IMR-90 (cell line): ENCODE data around the gene KIAA0513. TPM values are rescaled to one million over a fixed set of nuclear protein-coding genes. Genes with fewer than 3 reads are reported as not detected.

Source experiments
- ATAC-seq: fragments of 200-7000 bp; cut with Tn5 transposase; 2 replicates; pipeline ENCODE4 v1.9.1; 2020; ENCODE audit warnings: low read depth, mild to moderate bottlenecking, moderate library complexity
- BruUV-seq: library from RNA; stranded (reverse); fragments of 400-500 nt; replicated peaks from 2 replicates; lab custom pipeline; 2021; lab: Mats Ljungman, UMichigan
- CTCF ChIA-PET: fragments of 300-600 bp; formaldehyde crosslinking; extraction: SDS; loops from one replicate; lab custom pipeline; 2021; ENCODE audit warnings: antibody characterized with exemption; lab: Yijun Ruan, JAX
- POLR2A ChIA-PET: fragments of 300-600 bp; sonication (Branson Sonifier 250); formaldehyde crosslinking; loops from one replicate; lab custom pipeline; 2022; ENCODE audit warnings: antibody characterized with exemption; ENCODE audit not compliant: unreplicated experiment; lab: Charles Lee
- DNase-seq: peaks from one replicate; pipeline ENCODE4 v3.0.0; 2013
- H2AFZ ChIP-seq: replicated peaks from 2 replicates; pipeline ENCODE3; 2013; ENCODE audit warnings: low read length, mild to moderate bottlenecking; ENCODE audit not compliant: poor library complexity
- H2AK5ac ChIP-seq: 2 replicates; pipeline ENCODE4 v1.6.1; 2013; ENCODE audit warnings: low read depth, low read length, inconsistent platforms
- H2AK9ac ChIP-seq: replicated peaks from 2 replicates; pipeline ENCODE3; 2013; ENCODE audit warnings: mild to moderate bottlenecking, low read depth, low read length, moderate library complexity; ENCODE audit not compliant: poor library complexity
- H2BK120ac ChIP-seq: 2 replicates; pipeline ENCODE4 v1.6.1; 2013; ENCODE audit warnings: low read depth, low read length, inconsistent platforms
- H2BK15ac ChIP-seq: 3 replicates; pipeline ENCODE4 v1.6.1; 2013; ENCODE audit warnings: low read depth, low read length, inconsistent platforms
- H2BK20ac ChIP-seq: 2 replicates; pipeline ENCODE4 v1.6.1; 2013; ENCODE audit warnings: low read depth, mild to moderate bottlenecking, inconsistent platforms, low read length, moderate library complexity
- H2BK5ac ChIP-seq: 2 replicates; pipeline ENCODE4 v1.6.1; 2013; ENCODE audit warnings: mild to moderate bottlenecking, low read depth, low read length, inconsistent platforms; ENCODE audit not compliant: poor library complexity, severe bottlenecking
- H3K14ac ChIP-seq: replicated peaks from 2 replicates; pipeline ENCODE4 v1.6.1; 2013; ENCODE audit warnings: low read depth, low read length, inconsistent platforms
- H3K18ac ChIP-seq: 2 replicates; pipeline ENCODE4 v1.6.1; 2013; ENCODE audit warnings: low read depth, low read length, control low read depth
- H3K23ac ChIP-seq: 2 replicates; pipeline ENCODE4 v1.6.1; 2013; ENCODE audit warnings: low read depth, low read length, inconsistent platforms
- H3K27ac ChIP-seq: 2 replicates; pipeline ENCODE4 v1.5.1; 2013; ENCODE audit warnings: mild to moderate bottlenecking, control low read depth, low read length; ENCODE audit not compliant: insufficient read depth
- H3K27me3 ChIP-seq: 2 replicates; pipeline ENCODE4 v1.6.1; 2013; ENCODE audit warnings: low read length; ENCODE audit not compliant: control insufficient read depth, insufficient read depth
- H3K36me3 ChIP-seq: 2 replicates; pipeline ENCODE4 v1.6.1; 2013; ENCODE audit warnings: low read length, mixed read lengths; ENCODE audit not compliant: control insufficient read depth, insufficient read depth
- H3K4ac ChIP-seq: 2 replicates; pipeline ENCODE4 v1.6.1; 2013; ENCODE audit warnings: low read depth, low read length, inconsistent platforms
- H3K4me1 ChIP-seq: 2 replicates; pipeline ENCODE4 v1.6.1; 2013; ENCODE audit warnings: low read length, mixed read lengths; ENCODE audit not compliant: control insufficient read depth, insufficient read depth
- H3K4me2 ChIP-seq: 2 replicates; pipeline ENCODE4 v1.6.1; 2013; ENCODE audit warnings: low read depth, mild to moderate bottlenecking, control low read depth, low read length, moderate library complexity
- H3K4me3 ChIP-seq: 2 replicates; pipeline ENCODE4 v1.5.1; 2013; ENCODE audit warnings: low read depth, mild to moderate bottlenecking, control low read depth, low read length, moderate library complexity; ENCODE audit not compliant: insufficient read depth
- H3K56ac ChIP-seq: 2 replicates; pipeline ENCODE4 v1.6.1; 2013; ENCODE audit warnings: low read length, inconsistent platforms; ENCODE audit not compliant: insufficient read depth; ENCODE audit errors: extremely low read depth
- H3K79me1 ChIP-seq, 2 experiments: 2 replicates each; pipeline ENCODE4 v1.6.1; 2013; ENCODE audit warnings: low read length in 2 of 2, inconsistent platforms in 1 of 2, low read depth in 1 of 2
- H3K9ac ChIP-seq: 2 replicates; pipeline ENCODE4 v1.6.1; 2013; ENCODE audit warnings: low read depth, low read length, control low read depth
- H3K9me1 ChIP-seq: 2 replicates; pipeline ENCODE4 v1.6.1; 2013; ENCODE audit warnings: low read length, inconsistent platforms; ENCODE audit not compliant: insufficient read depth
- H3K9me3 ChIP-seq: 2 replicates; pipeline ENCODE4 v1.6.1; 2013; ENCODE audit warnings: low read length; ENCODE audit not compliant: control insufficient read depth, insufficient read depth
- H4K20me1 ChIP-seq: 2 replicates; pipeline ENCODE4 v1.6.1; 2013; ENCODE audit warnings: low read length, inconsistent platforms; ENCODE audit not compliant: insufficient read depth
- H4K5ac ChIP-seq: 2 replicates; pipeline ENCODE4 v1.6.1; 2013; ENCODE audit warnings: mild to moderate bottlenecking, low read depth, low read length, control low read depth
- H4K8ac ChIP-seq, 2 experiments: 2 replicates each; pipeline ENCODE4 v1.6.1; 2013; ENCODE audit warnings: low read depth in 2 of 2, low read length in 2 of 2, control low read depth in 1 of 2, inconsistent platforms in 1 of 2
- H4K91ac ChIP-seq: 2 replicates; pipeline ENCODE4 v1.6.1; 2013; ENCODE audit warnings: low read depth, low read length, inconsistent platforms; ENCODE audit not compliant: insufficient read depth
- CEBPB ChIP-seq: IDR thresholded peaks from 2 replicates; pipeline ENCODE4 v1.6.1; 2012; ENCODE audit warnings: low read depth, low read length, improper control_type of control experiment
- CHD1 ChIP-seq: IDR thresholded peaks from 2 replicates; pipeline ENCODE4 v1.6.1; 2012; ENCODE audit warnings: low read depth, low read length, improper control_type of control experiment
- ELK1 ChIP-seq: fragments of 150-350 bp; IDR thresholded peaks from 2 replicates; pipeline ENCODE4 v1.6.1; 2016; ENCODE audit warnings: low read depth, mild to moderate bottlenecking, low read length, moderate library complexity, borderline replicate concordance
- FOS ChIP-seq: fragments of 150-350 bp; IDR thresholded peaks from 2 replicates; pipeline ENCODE4 v1.6.1; 2016; ENCODE audit warnings: low read depth, low read length
- MAFK ChIP-seq: IDR thresholded peaks from 2 replicates; pipeline ENCODE4 v1.6.1; 2012; ENCODE audit warnings: low read depth, low read length, improper control_type of control experiment
- MAZ ChIP-seq: IDR thresholded peaks from 2 replicates; pipeline ENCODE4 v1.6.1; 2012; ENCODE audit warnings: low read depth, mild to moderate bottlenecking, low read length, improper control_type of control experiment, moderate library complexity, borderline replicate concordance
- MXI1 ChIP-seq: IDR thresholded peaks from 2 replicates; pipeline ENCODE4 v1.6.1; 2012; ENCODE audit warnings: low read depth, mild to moderate bottlenecking, low read length, moderate library complexity, borderline replicate concordance
- NFE2L2 ChIP-seq: fragments of 150-350 bp; IDR thresholded peaks from 2 replicates; pipeline ENCODE4 v1.6.1; 2016; ENCODE audit warnings: low read depth, mild to moderate bottlenecking, low read length
- POLR2A ChIP-seq: IDR thresholded peaks from 2 replicates; pipeline ENCODE4 v1.6.1; 2012; ENCODE audit warnings: mild to moderate bottlenecking, low read depth, low read length
- RAD21 ChIP-seq: IDR thresholded peaks from 2 replicates; pipeline ENCODE4 v1.6.1; 2012; ENCODE audit warnings: low read length, improper control_type of control experiment
- RFX5 ChIP-seq: IDR thresholded peaks from 2 replicates; pipeline ENCODE4 v1.8.0; 2012; ENCODE audit warnings: low read depth, mild to moderate bottlenecking, low read length, moderate library complexity
- WGBS, 2 experiments: methylation state at CpG; one replicate each; pipeline versions ENCODE4 v1.1.5 to v1.1.7; 2013; ENCODE audit warnings: missing lambda C conversion rate in 2 of 2; ENCODE audit not compliant: insufficient read length in 1 of 2; ENCODE audit errors: extremely low coverage in 2 of 2; 5-methylcytosine and 5-hydroxymethylcytosine counted together
- dilution Hi-C: fragments of 300-500 bp; cut with HindIII; formaldehyde crosslinking; loops from one replicate; pipeline ENCODE4 v1.14.3; 2018; ENCODE audit warnings: low sequenced_read_pairs; ENCODE audit not compliant: unreplicated experiment
- in situ Hi-C: fragments of 300-500 bp; cut with MboI; formaldehyde crosslinking; loops from 3 replicates; pipeline ENCODE4 v1.14.3; 2019; ENCODE audit warnings: low sequenced_read_pairs, inconsistent platforms, mixed read lengths
- intact Hi-C: fragments of 100-400 bp; cut with micrococcal nuclease; formaldehyde crosslinking; loops from 2 replicates; pipeline ENCODE4 v1.10.0; 2022
- polyA plus RNA-seq, 3 experiments: library from polyadenylated mRNA; depleted of rRNA; stranded (reverse); fragments of >200 nt; gene quantifications; 2 replicates each; pipeline ENCODE4 v1.2.3, GENCODE V29; 2012; ENCODE audit warnings: low replicate concordance in 1 of 3
- total RNA-seq: library from RNA; depleted of rRNA; stranded (reverse); fragments of >200 nt; gene quantifications from 2 replicates; pipeline ENCODE4 v1.2.3, GENCODE V29; 2012
- TF ChIP-seq, protein P1 (sequence below): fragments of 150-350 bp; IDR thresholded peaks from 2 replicates; pipeline ENCODE4 v1.6.1; 2017; ENCODE audit warnings: mild to moderate bottlenecking, antibody characterized with exemption, low read length, low read depth

KIAA0513 gene
- total and polyA plus RNA-seq, 2 of the 4 experiments (the other 2 are of a cell fraction) = 9.5 TPM

GRCh38 chr16:85136213-85136701, 108.7 kb downstream of the KIAA0513 start:
- H3K4me3 ChIP-seq = no peak overlapping the region
- H2AFZ ChIP-seq = peak overlapping the region; percentile 84
- H3K4me2 ChIP-seq = no peak overlapping the region
- H3K18ac ChIP-seq = peak overlapping the region; percentile 48
- no peak overlapping the region for H3K56ac ChIP-seq
- H3K4me1 ChIP-seq = peaks cover 17% of the 10 kb centered on the region
- in situ Hi-C loops (no loop called here), intact Hi-C loops (no loop called here), dilution Hi-C loops (no loop called here)
- TF ChIP-seq MAZ (no peak; the same call in 1 of the 2 replicates), MAFK (no peak), MXI1 (no peak), NFE2L2 (no peak), RAD21 (no peak), ELK1 (no peak), RFX5 (no peak), CHD1 (no peak), CEBPB (no peak), FOS (no peak), POLR2A (no peak)
- TF ChIP-seq, protein P1, sequence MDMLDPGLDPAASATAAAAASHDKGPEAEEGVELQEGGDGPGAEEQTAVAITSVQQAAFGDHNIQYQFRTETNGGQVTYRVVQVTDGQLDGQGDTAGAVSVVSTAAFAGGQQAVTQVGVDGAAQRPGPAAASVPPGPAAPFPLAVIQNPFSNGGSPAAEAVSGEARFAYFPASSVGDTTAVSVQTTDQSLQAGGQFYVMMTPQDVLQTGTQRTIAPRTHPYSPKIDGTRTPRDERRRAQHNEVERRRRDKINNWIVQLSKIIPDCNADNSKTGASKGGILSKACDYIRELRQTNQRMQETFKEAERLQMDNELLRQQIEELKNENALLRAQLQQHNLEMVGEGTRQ = no peak
- ATAC-seq (no peak), DNase-seq (no peak)
- H3K9me3 ChIP-seq = no peaks in the 10 kb centered on the region
- peak overlapping the region; percentile 6; the same call in 1 of the 2 replicates for H2AK5ac ChIP-seq
- no peak overlapping the region; the same call in 2 of the 3 replicates for H2BK15ac ChIP-seq
- H3K36me3 ChIP-seq = no peaks in the 10 kb centered on the region
- H2BK20ac ChIP-seq = peak overlapping the region; percentile 34; the same call in 1 of the 2 replicates
- ChIA-PET POLR2A (no interaction called here), CTCF (no interaction called here)
- no peaks in the 10 kb centered on the region for H3K27me3 ChIP-seq
- H3K9me1 ChIP-seq = peaks cover 18% of the 10 kb centered on the region; the same call in 1 of the 2 replicates
- H2BK120ac ChIP-seq = peak overlapping the region; percentile 76
- H4K5ac ChIP-seq = peak overlapping the region; percentile 76
- no peak overlapping the region for H3K27ac ChIP-seq
- WGBS, 2 experiments = 61% methylated on average over 9 of the region's 12 CpGs; no CpG with 5 or more reads in 1 of the 2 experiments
- H3K79me1 ChIP-seq = no peaks in the 10 kb centered on the region
- H3K14ac ChIP-seq = peak overlapping the region; percentile 78
- H4K20me1 ChIP-seq = no peaks in the 10 kb centered on the region
- no peak overlapping the region for H2BK5ac ChIP-seq
- H4K8ac ChIP-seq = peak overlapping the region; percentile 71 to 94
- H2AK9ac ChIP-seq = peak overlapping the region; percentile 91
- peak overlapping the region; percentile 57 for H4K91ac ChIP-seq
- H3K4ac ChIP-seq = peak overlapping the region; percentile 58
- peak overlapping the region; percentile 47 for H3K23ac ChIP-seq
- 0 out of 2 replicates have a peak overlapping the region, but pooled peaks have one; percentile 30 for H3K9ac ChIP-seq
- BruUV-seq = no TSS peak
